OCI-LY1 (cell line): ENCODE measurements around the gene TMBIM6.

Experiments used
- CTCF ChIP-seq: fragments of 200-600 bp; sonication (generic), shearing (Covaris generic); IDR thresholded peaks from 2 replicates; pipeline ENCODE4 v1.5.1; 2017; ENCODE audit warnings: mild to moderate bottlenecking, antibody characterized with exemption, low read length, moderate library complexity, mixed read lengths
- EZH2 ChIP-seq: fragments of 200-600 bp; sonication (generic), shearing (Covaris generic); IDR thresholded peaks from 2 replicates; pipeline ENCODE4 v1.8.0; 2017; ENCODE audit warnings: borderline replicate concordance, mixed run types, mild to moderate bottlenecking, antibody characterized with exemption, low read length, moderate library complexity, mixed read lengths

GRCh38 chr12:49706351-49707127 is 34.8 kb upstream of the TMBIM6 start:
- TF ChIP-seq CTCF, result no peak
- no peak for TF ChIP-seq EZH2
